Vagina (tissue), 2 donors: Measurements from ENCODE around the gene PLA2G4C. TPM values are rescaled to one million over a fixed set of nuclear protein-coding genes. Genes with fewer than 3 reads are reported as not detected.
"Not testable (repeated sequence)": the region's sequence is repeated elsewhere in the genome, so short reads cannot be mapped to it uniquely, and the experiment has no call there.

Source experiments
- DNase-seq, 2 donors: peaks; one replicate each; pipeline ENCODE4 v3.0.0-alpha.2; 2017; ENCODE audit errors: extremely low spot score in 2 of 2
- H3K27ac ChIP-seq: fragments of 200-600 bp; sonication (generic); one replicate; pipeline ENCODE4 v1.5.1; 2019
- H3K27me3 ChIP-seq: fragments of 200-600 bp; sonication (generic); one replicate; pipeline ENCODE4 v1.5.1; 2019
- H3K36me3 ChIP-seq, 2 donors: fragments of 200-600 bp; sonication (generic); one replicate each; pipeline ENCODE4 v1.5.1; 2017 to 2019
- H3K4me1 ChIP-seq: fragments of 200-600 bp; sonication (generic); one replicate; pipeline ENCODE4 v1.5.1; 2019
- H3K4me3 ChIP-seq, 2 donors: fragments of 200-600 bp; sonication (generic); 1 replicate in 1 of 2; 2 replicates in 1 of 2; pipeline ENCODE4 v1.5.1; 2016 to 2019
- H3K9me3 ChIP-seq: fragments of 200-600 bp; sonication (generic); one replicate; pipeline ENCODE4 v1.5.1; 2019
- CTCF ChIP-seq, 3 experiments: fragments of 450-650 bp in 2 of 3; fragments of 200-600 bp in 1 of 3; sonication (generic) in 1 of 3; IDR thresholded peaks; one replicate each; pipeline ENCODE4 v1.5.1; 2017 to 2019; ENCODE audit warnings: antibody characterized with exemption in 3 of 3, mild to moderate bottlenecking in 2 of 3, moderate library complexity in 2 of 3
- POLR2A ChIP-seq, 2 donors: fragments of 450-650 bp; IDR thresholded peaks; one replicate each; pipeline ENCODE4 v1.6.1; 2017; ENCODE audit warnings: antibody characterized with exemption in 2 of 2, mild to moderate bottlenecking in 2 of 2, moderate library complexity in 2 of 2
- POLR2AphosphoS5 ChIP-seq, 2 donors: sonication (generic); formaldehyde crosslinking; IDR thresholded peaks; one replicate each; pipeline ENCODE4 v1.9.0; 2017; ENCODE audit warnings: antibody characterized with exemption in 2 of 2, mild to moderate bottlenecking in 2 of 2, low read depth in 1 of 2; ENCODE audit not compliant: insufficient read depth in 1 of 2
- intact Hi-C: fragments of 100-400 bp; cut with DNase I; formaldehyde crosslinking; loops from one replicate; pipeline ENCODE4 v1.15.1; 2023
- total RNA-seq: library from RNA; depleted of rRNA; stranded (reverse); fragments of >200 nt; gene quantifications from one replicate; pipeline ENCODE4 v1.2.3, GENCODE V29; 2016

Gene PLA2G4C
- total RNA-seq, 1 donor from 2014 or later, result 7.1 TPM

DNA sequence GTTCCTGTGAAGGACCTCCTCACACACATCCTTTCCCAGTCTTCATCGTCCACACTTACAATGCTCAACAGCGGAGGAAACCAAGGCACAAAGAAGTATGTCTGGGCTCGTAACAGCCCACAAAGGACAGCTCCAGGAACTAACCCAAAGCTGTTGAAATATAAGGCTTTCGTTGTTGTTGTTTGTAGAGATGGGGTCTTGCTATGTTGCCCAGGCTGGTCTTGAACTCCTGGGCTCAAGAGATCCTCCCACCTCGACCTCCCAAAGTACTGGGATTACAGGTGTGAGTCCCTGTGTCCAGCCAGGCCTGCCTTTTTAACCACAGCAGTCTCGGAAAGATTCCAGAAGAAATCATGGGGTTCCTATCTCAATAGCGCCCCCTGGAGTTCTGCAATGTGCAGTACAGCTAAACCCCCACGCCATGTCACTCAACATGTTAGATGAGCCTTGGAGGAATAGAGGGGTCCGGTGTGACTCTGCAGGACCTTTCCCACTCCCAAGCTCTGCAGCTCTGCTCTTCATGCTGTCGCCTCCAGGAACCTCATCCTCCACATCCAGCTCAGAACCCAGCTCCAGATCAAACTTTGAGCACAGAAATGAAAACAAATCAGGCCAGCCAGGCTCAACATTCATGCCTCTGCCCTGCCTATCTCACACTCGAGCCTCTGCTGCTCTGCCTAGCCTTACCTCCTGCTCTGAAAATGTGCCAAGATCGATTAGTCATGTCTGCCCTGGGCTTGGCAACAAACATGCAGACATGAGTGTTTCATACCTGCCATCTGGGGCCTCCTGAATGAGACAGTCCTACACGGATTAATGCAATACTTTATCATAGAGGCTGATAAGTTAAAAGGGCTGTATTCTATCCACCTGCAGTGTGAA lies 7.5 kb downstream of the PLA2G4C start:
- no peak overlapping the region for H3K27ac ChIP-seq
- H3K27me3 ChIP-seq, result no peaks in the 10 kb centered on the region
- TF ChIP-seq POLR2A (IDR thresholded peaks at IDR 0.05) (no peak), CTCF (IDR thresholded peaks at IDR 0.05) (peak in 2 of 3 experiments; percentile 29 to 30)
- no peaks in the 10 kb centered on the region for H3K36me3 ChIP-seq
- intact Hi-C loops, result no loop called here
- peaks cover 6% of the 10 kb centered on the region for H3K4me1 ChIP-seq
- no peak for DNase-seq
- H3K9me3 ChIP-seq, result no peaks in the 10 kb centered on the region
- no peak overlapping the region for H3K4me3 ChIP-seq

- Histone ChIP-seq H3K9me3 (peaks cover under 1% of the 10 kb centered on the region), H3K27ac (no peak overlapping the region), H3K4me3 (no peak overlapping the region), H3K27me3 (no peaks in the 10 kb centered on the region), H3K4me1 (peaks cover 7% of the 10 kb centered on the region), H3K36me3 (peaks cover 0 to 26% of the 10 kb centered on the region in 2 donors)
- TF ChIP-seq POLR2AphosphoS5 (IDR thresholded peaks at IDR 0.05; ENCODE audit: insufficient read depth in 1 of 2, low read depth in 1 of 2) (no peak), CTCF (IDR thresholded peaks at IDR 0.05) (no peak), POLR2A (IDR thresholded peaks at IDR 0.05) (no peak)
- intact Hi-C loops, result no loop called here
- DNase-seq, result no peak
Observed at GRCh38 chr19:48095612-48096175, 14.9 kb downstream of the PLA2G4C start.

GRCh38 chr19:48094855-48095203 lies 15.8 kb downstream of the PLA2G4C start:
- no peak overlapping the region for H3K27ac ChIP-seq
- H3K4me3 ChIP-seq, result no peak overlapping the region
- DNase-seq, result no peak
- peaks cover 0 to 26% of the 10 kb centered on the region in 2 donors for H3K36me3 ChIP-seq
- H3K9me3 ChIP-seq, result peaks cover 3% of the 10 kb centered on the region
- no peaks in the 10 kb centered on the region for H3K27me3 ChIP-seq
- TF ChIP-seq POLR2AphosphoS5 (IDR thresholded peaks at IDR 0.05; ENCODE audit: insufficient read depth in 1 of 2, low read depth in 1 of 2), result no peak
- TF ChIP-seq POLR2A (IDR thresholded peaks at IDR 0.05), result no peak
- TF ChIP-seq CTCF (IDR thresholded peaks at IDR 0.05), result no peak
- peaks cover 7% of the 10 kb centered on the region for H3K4me1 ChIP-seq
- intact Hi-C loops, result no loop called here

DNA sequence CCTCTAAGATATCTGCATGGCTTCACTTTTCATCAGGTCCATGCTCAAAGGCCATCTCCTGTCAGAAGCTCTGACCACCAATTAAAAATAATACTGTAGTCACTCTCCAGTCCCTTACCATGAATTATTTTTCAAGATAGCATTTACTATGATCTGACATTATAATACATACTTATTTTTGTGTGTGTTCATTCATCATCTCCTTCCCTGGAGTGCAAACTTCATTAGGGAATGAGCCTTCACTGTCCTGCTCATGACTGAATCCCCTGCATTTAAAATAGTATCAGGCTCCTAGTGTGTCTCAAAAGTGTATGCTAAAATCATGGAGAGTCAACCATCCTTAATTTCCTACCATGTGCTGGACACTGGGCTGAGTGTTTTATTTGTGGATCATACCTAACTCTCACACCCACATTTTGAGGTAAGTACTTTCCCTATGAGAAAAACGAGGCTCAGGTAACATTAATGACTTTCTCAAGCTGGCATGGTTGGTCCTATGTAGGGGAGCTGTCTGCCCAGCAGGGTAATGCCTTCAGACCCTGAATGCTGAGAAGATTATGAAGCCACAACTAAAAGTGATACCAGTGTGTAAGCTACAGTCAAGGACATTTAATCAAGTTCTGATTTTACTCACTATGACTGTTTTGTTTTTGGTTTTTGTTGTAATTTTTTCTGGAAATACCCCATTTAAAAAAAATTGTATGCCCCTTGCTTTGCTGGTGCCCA lies 16.3 kb downstream of the PLA2G4C start:
- DNase-seq, result no peak
- H3K4me1 ChIP-seq, result peaks cover 7% of the 10 kb centered on the region
- TF ChIP-seq POLR2AphosphoS5 (IDR thresholded peaks at IDR 0.05; ENCODE audit: insufficient read depth in 1 of 2, low read depth in 1 of 2), result no peak
- TF ChIP-seq POLR2A (IDR thresholded peaks at IDR 0.05), result no peak
- TF ChIP-seq CTCF (IDR thresholded peaks at IDR 0.05), result no peak
- no peak overlapping the region for H3K27ac ChIP-seq
- H3K9me3 ChIP-seq, result peaks cover 3% of the 10 kb centered on the region
- no peaks in the 10 kb centered on the region for H3K27me3 ChIP-seq
- H3K4me3 ChIP-seq, result no peak overlapping the region
- peaks cover 0 to 26% of the 10 kb centered on the region in 2 donors for H3K36me3 ChIP-seq
- intact Hi-C loops, result no loop called here

DNA sequence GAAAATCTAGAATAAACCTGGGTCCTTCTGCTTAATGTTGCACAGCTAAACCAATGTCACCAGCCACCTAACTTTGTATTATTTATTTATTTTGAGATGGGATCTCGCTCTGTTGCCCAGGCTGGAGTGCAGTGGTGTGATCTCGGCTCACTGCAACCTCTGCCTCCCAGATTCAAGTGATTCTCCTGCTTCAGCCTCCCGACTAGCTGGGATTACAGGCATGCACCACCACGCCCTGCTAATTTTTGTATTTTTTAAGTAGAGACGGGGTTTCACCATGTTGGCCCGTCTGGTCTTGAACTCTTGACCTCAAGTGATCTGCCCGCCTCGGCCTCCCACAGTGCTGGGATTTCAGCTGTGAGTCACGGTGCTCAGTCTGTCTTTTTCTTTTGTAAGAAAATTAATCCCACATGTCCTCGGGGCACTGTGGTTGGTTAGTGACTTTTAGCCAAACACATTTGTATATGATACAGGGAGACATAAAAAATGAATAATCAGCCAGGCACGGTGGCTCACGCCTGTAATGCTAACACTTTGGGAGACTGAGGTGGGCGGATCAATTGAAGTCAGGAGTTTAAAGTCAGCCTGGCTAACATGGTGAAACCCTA lies 19.4 kb downstream of the PLA2G4C start:
- H3K36me3 ChIP-seq, result peaks cover 0 to 26% of the 10 kb centered on the region in 2 donors
- H3K4me1 ChIP-seq, H3K4me3 ChIP-seq, intact Hi-C loops, H3K27ac ChIP-seq, H3K27me3 ChIP-seq, H3K9me3 ChIP-seq, DNase-seq: not testable (repeated sequence)
